Activated CD8-positive, alpha-beta T cell treated with anti-CD3 and anti-CD28 coated beads, Interleukin-2, amount 10 ng/mL, durations not matched to agents 7 days and 5 days (primary cell): ENCODE results near the gene NXT2. TPM values are rescaled to one million over a fixed set of nuclear protein-coding genes. Genes with fewer than 3 reads are reported as not detected.

Experiments used
- ATAC-seq: fragments of 150-1000 bp; cut with Tn5 transposase; one replicate; pipeline ENCODE4 v1.10.0; 2021; ENCODE audit warnings: moderate library complexity
- CTCF ChIA-PET: fragments of 350-600 bp; sonication (Branson Sonifier 250); formaldehyde crosslinking; loops from one replicate; lab custom pipeline; 2021; ENCODE audit warnings: antibody characterized with exemption; lab: Charles Lee
- POLR2A ChIA-PET: fragments of 350-600 bp; sonication (Branson Sonifier 250); formaldehyde crosslinking; loops from one replicate; lab custom pipeline; 2021; ENCODE audit warnings: antibody characterized with exemption; lab: Charles Lee
- DNase-seq: peaks from one replicate; pipeline ENCODE4 v3.0.0-alpha.2; 2020
- H3K27ac Mint-ChIP-seq: one replicate; pipeline ENCODE4 v1.8.0; 2021; ENCODE audit warnings: mild to moderate bottlenecking, mixed read lengths
- H3K27me3 Mint-ChIP-seq: one replicate; pipeline ENCODE4 v1.8.0; 2021; ENCODE audit warnings: low read depth, mixed read lengths
- H3K36me3 Mint-ChIP-seq: one replicate; pipeline ENCODE4 v1.8.0; 2021; ENCODE audit warnings: low read depth, mixed read lengths
- H3K4me1 Mint-ChIP-seq: one replicate; pipeline ENCODE4 v1.8.0; 2021; ENCODE audit warnings: low read depth, mixed read lengths
- H3K4me3 Mint-ChIP-seq: one replicate; pipeline ENCODE4 v1.8.0; 2021; ENCODE audit warnings: mild to moderate bottlenecking, mixed read lengths
- H3K9me3 Mint-ChIP-seq: one replicate; pipeline ENCODE4 v1.8.0; 2022; ENCODE audit warnings: mixed read lengths; ENCODE audit not compliant: insufficient read depth
- total RNA-seq, 2 experiments: library from RNA; stranded (reverse); gene quantifications; one replicate each; pipeline ENCODE4 v1.2.3, GENCODE V29; 2021

The NXT2 gene
- total RNA-seq, result 10 to 100 TPM; 12.6 to 13.1 TPM

GRCh38 chrX:109536439-109537323 is at the start of gene NXT2:
NXT2 (plus strand) TSS chrX:109536844; CDS start chrX:109537007, 163 bp downstream.
- Mint-ChIP-seq H3K9me3 (peaks cover 2% of the 10 kb centered on the region), H3K4me1 (peaks cover 25% of the 10 kb centered on the region), H3K4me3 (peak within 1 kb of the TSS; percentile 96), H3K27me3 (peaks cover 5% of the 10 kb centered on the region), H3K27ac (peak within 1 kb of the TSS; percentile 98), H3K36me3 (no peaks in the 10 kb centered on the region)
- ChIA-PET POLR2A (interaction anchor here (1.2 to 1.3 kb wide), 2 partner anchors 12 to 170 kb away, joined by 3 read pairs; no protein-coding TSS in a partner anchor), CTCF (interaction anchor here (2.1 kb wide), 1 partner anchor 98 kb away, joined by 15 read pairs; no protein-coding TSS in a partner anchor)
- DNase-seq (peak; percentile 89), ATAC-seq (peak; percentile 99)

- DNase-seq (no peak), ATAC-seq (no peak)
- ChIA-PET CTCF (interaction anchor here (1.2 kb wide), 1 partner anchor 369 kb away, joined by 4 read pairs; no protein-coding TSS in a partner anchor), POLR2A (no interaction called here)
- Mint-ChIP-seq H3K27me3 (peaks cover 2% of the 10 kb centered on the region), H3K4me3 (no peak overlapping the region), H3K36me3 (no peaks in the 10 kb centered on the region), H3K9me3 (no peaks in the 10 kb centered on the region), H3K4me1 (no peaks in the 10 kb centered on the region), H3K27ac (no peak overlapping the region)
Observed at GRCh38 chrX:109487640-109488039, 49.0 kb upstream of the NXT2 start.

GRCh38 chrX:109489174-109489573 is 47.5 kb upstream of the NXT2 start:
- CTCF ChIA-PET, result no interaction called here
- Mint-ChIP-seq H3K9me3 (no peaks in the 10 kb centered on the region), H3K36me3 (no peaks in the 10 kb centered on the region), H3K4me3 (no peak overlapping the region), H3K4me1 (no peaks in the 10 kb centered on the region), H3K27ac (no peak overlapping the region), H3K27me3 (peaks cover 3% of the 10 kb centered on the region)
- no peak for ATAC-seq
- POLR2A ChIA-PET, result no interaction called here
- no peak for DNase-seq

- Mint-ChIP-seq H3K4me1 (no peaks in the 10 kb centered on the region), H3K4me3 (no peak overlapping the region), H3K36me3 (no peaks in the 10 kb centered on the region), H3K9me3 (no peaks in the 10 kb centered on the region), H3K27ac (no peak overlapping the region), H3K27me3 (peaks cover 6% of the 10 kb centered on the region)
- CTCF ChIA-PET, result no interaction called here
- ATAC-seq, result no peak
- POLR2A ChIA-PET, result no interaction called here
- DNase-seq, result no peak
Observed at GRCh38 chrX:109498434-109498833, 38.2 kb upstream of the NXT2 start.

GRCh38 chrX:109501176-109501575 is 35.5 kb upstream of the NXT2 start:
- H3K9me3 Mint-ChIP-seq, result no peaks in the 10 kb centered on the region
- ChIA-PET POLR2A (no interaction called here), CTCF (no interaction called here)
- no peak overlapping the region for H3K27ac Mint-ChIP-seq
- no peak for DNase-seq
- ATAC-seq, result no peak
- H3K4me3 Mint-ChIP-seq, result no peak overlapping the region
- no peaks in the 10 kb centered on the region for H3K36me3 Mint-ChIP-seq
- no peaks in the 10 kb centered on the region for H3K4me1 Mint-ChIP-seq
- peaks cover under 1% of the 10 kb centered on the region for H3K27me3 Mint-ChIP-seq

GRCh38 chrX:109508915-109509314 is 27.7 kb upstream of the NXT2 start:
- Mint-ChIP-seq H3K27ac (no peak overlapping the region), H3K36me3 (no peaks in the 10 kb centered on the region), H3K4me3 (no peak overlapping the region), H3K9me3 (no peaks in the 10 kb centered on the region), H3K27me3 (peaks cover 15% of the 10 kb centered on the region), H3K4me1 (no peaks in the 10 kb centered on the region)
- ChIA-PET POLR2A (no interaction called here), CTCF (no interaction called here)
- no peak for ATAC-seq
- DNase-seq, result no peak

GRCh38 chrX:109511113-109511512 is 25.5 kb upstream of the NXT2 start:
- H3K36me3 Mint-ChIP-seq, result no peaks in the 10 kb centered on the region

GRCh38 chrX:109519001-109519400 is 17.6 kb upstream of the NXT2 start:
- no peaks in the 10 kb centered on the region for H3K36me3 Mint-ChIP-seq
- ATAC-seq (no peak), DNase-seq (no peak)
- ChIA-PET POLR2A (no interaction called here), CTCF (no interaction called here)
- H3K9me3 Mint-ChIP-seq, result no peaks in the 10 kb centered on the region
- H3K4me3 Mint-ChIP-seq, result no peak overlapping the region
- H3K27ac Mint-ChIP-seq, result no peak overlapping the region
- peaks cover 5% of the 10 kb centered on the region for H3K27me3 Mint-ChIP-seq
- no peaks in the 10 kb centered on the region for H3K4me1 Mint-ChIP-seq

More at GRCh38 chrX:109511113-109511512, 25.5 kb upstream of the NXT2 start:
- CTCF ChIA-PET, result no interaction called here
- H3K27me3 Mint-ChIP-seq, result peaks cover 17% of the 10 kb centered on the region
- no peak overlapping the region for H3K4me3 Mint-ChIP-seq
- POLR2A ChIA-PET, result no interaction called here
- H3K4me1 Mint-ChIP-seq, result no peaks in the 10 kb centered on the region
- no peak for DNase-seq
- no peaks in the 10 kb centered on the region for H3K9me3 Mint-ChIP-seq
- no peak for ATAC-seq
- no peak overlapping the region for H3K27ac Mint-ChIP-seq

- Mint-ChIP-seq H3K27ac (no peak overlapping the region), H3K4me1 (peaks cover 24% of the 10 kb centered on the region), H3K4me3 (no peak overlapping the region), H3K36me3 (no peaks in the 10 kb centered on the region), H3K9me3 (peaks cover 2% of the 10 kb centered on the region), H3K27me3 (peaks cover 10% of the 10 kb centered on the region)
- POLR2A ChIA-PET, result no interaction called here
- CTCF ChIA-PET, result interaction anchor here (1.4 kb wide), 1 partner anchor 47 kb away, joined by 4 read pairs; no protein-coding TSS in a partner anchor
- DNase-seq, result no peak
- no peak for ATAC-seq
Observed at GRCh38 chrX:109533005-109533404, 3.6 kb upstream of the NXT2 start.

GRCh38 chrX:109533631-109534030 is 3.0 kb upstream of the NXT2 start:
- peaks cover 2% of the 10 kb centered on the region for H3K9me3 Mint-ChIP-seq
- peaks cover 10% of the 10 kb centered on the region for H3K27me3 Mint-ChIP-seq
- DNase-seq (no peak), ATAC-seq (no peak)
- ChIA-PET CTCF (interaction anchor here (1.4 kb wide), 1 partner anchor 48 kb away, joined by 4 read pairs; no protein-coding TSS in a partner anchor), POLR2A (no interaction called here)
- H3K36me3 Mint-ChIP-seq, result no peaks in the 10 kb centered on the region
- no peak overlapping the region for H3K4me3 Mint-ChIP-seq
- no peak overlapping the region for H3K27ac Mint-ChIP-seq
- peaks cover 25% of the 10 kb centered on the region for H3K4me1 Mint-ChIP-seq

- ATAC-seq (no peak), DNase-seq (no peak)
- Mint-ChIP-seq H3K4me3 (no peak overlapping the region), H3K4me1 (peaks cover 25% of the 10 kb centered on the region), H3K9me3 (peaks cover 2% of the 10 kb centered on the region), H3K36me3 (no peaks in the 10 kb centered on the region), H3K27me3 (peaks cover 10% of the 10 kb centered on the region), H3K27ac (no peak overlapping the region)
- ChIA-PET POLR2A (no interaction called here), CTCF (interaction anchor here (1.0 kb wide), 1 partner anchor 49 kb away, joined by 3 read pairs; no protein-coding TSS in a partner anchor)
Observed at GRCh38 chrX:109534933-109535332, 1.7 kb upstream of the NXT2 start.

- H3K27ac Mint-ChIP-seq, result no peak overlapping the region
- ATAC-seq (no peak), DNase-seq (no peak)
- no peak overlapping the region for H3K4me3 Mint-ChIP-seq
- H3K4me1 Mint-ChIP-seq, result peaks cover 25% of the 10 kb centered on the region
- POLR2A ChIA-PET, result no interaction called here
- peaks cover 9% of the 10 kb centered on the region for H3K27me3 Mint-ChIP-seq
- CTCF ChIA-PET, result no interaction called here
- H3K36me3 Mint-ChIP-seq, result no peaks in the 10 kb centered on the region
- H3K9me3 Mint-ChIP-seq, result peaks cover 2% of the 10 kb centered on the region
Observed at GRCh38 chrX:109535578-109535977, 1.1 kb upstream of the NXT2 start.
